ENCODE data around the gene ITPA. TPM values are rescaled to one million over a fixed set of nuclear protein-coding genes. Genes with fewer than 3 reads are reported as not detected.

The ITPA gene
- total and polyA plus RNA-seq, 2 of the 13 experiments (the other 11 are each of a cell fraction or from before 2014, with no cell fraction given): 60.1 to 103 TPM

DNA sequence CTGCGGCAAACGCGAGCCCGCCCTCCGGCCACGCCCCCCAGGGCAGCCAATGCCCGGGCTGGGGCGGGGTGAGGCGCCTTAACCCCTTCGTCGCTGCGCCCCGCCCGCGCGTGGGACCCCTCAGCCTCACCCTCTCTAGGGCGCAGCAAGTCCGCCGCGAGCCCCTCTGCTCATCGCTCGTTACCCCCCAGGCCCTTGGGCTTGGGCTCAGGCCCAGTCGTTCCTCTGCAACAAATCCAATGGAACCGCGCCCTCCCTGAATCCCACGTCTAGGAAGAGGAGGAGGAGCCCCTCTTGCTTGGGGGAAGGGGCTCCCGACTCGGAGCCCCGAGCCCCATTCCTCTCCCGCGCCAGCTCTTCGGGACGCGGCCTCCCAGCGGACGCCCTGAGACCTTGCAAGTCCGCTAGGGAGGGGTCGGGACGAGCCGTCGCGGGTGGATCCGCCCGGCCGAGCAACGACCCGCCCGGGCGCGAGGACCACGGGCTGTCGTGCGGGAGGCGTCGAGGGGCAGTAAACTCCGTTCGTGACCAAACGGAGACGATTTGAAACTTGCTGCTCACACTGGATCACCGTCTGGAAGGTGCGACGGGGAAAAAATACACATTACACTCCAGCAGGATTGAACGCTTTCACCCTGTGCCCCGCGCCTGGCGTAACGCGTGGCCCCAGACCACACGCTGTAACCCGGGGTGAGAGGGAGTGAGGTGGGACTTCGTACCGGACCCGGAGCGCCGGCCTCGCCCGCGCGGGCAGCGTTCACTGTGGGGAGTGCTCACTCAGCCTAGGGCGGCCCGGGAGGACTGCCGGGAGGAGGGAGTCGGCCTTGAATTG, 35.5 kb upstream of the ITPA start (continued):
- TF ChIP-seq SIX1 (CRISPR knock-in tag; IDR thresholded peaks at IDR 0.05; ENCODE audit: borderline replicate concordance) (no peak), ZKSCAN5 (CRISPR knock-in tag; IDR thresholded peaks at IDR 0.05) (peak; percentile 83), NFKBIZ (CRISPR knock-in tag; IDR thresholded peaks at IDR 0.05) (peak; percentile 76), ZNF691 (CRISPR knock-in tag; IDR thresholded peaks at IDR 0.05; ENCODE audit: borderline replicate concordance, low read depth) (peak; percentile 74; the same call in 1 of the 2 replicates), ZNF230 (CRISPR knock-in tag; IDR thresholded peaks at IDR 0.05) (peak; percentile 94), ATF1 (CRISPR knock-in tag; IDR thresholded peaks at IDR 0.05) (no peak), ZNF468 (CRISPR knock-in tag; IDR thresholded peaks at IDR 0.05) (peak; percentile 90; the same call in 1 of the 2 replicates), BCL6 (CRISPR knock-in tag; IDR thresholded peaks at IDR 0.05) (peak; percentile 50), TEAD3 (CRISPR knock-in tag; optimal IDR thresholded peaks at IDR 0.05; ENCODE audit: borderline replicate concordance) (peak; percentile 41), ATF7 (IDR thresholded peaks at IDR 0.05) (no peak), ATF7 (CRISPR knock-in tag; IDR thresholded peaks at IDR 0.05) (peak; percentile 75), ZNF350 (CRISPR knock-in tag; IDR thresholded peaks at IDR 0.05; ENCODE audit: borderline replicate concordance, low read depth) (peak; percentile 99), SP5 (CRISPR knock-in tag; IDR thresholded peaks at IDR 0.05; ENCODE audit: borderline replicate concordance, low read depth) (peak; percentile 66; the same call in 1 of the 2 replicates), NFIB (CRISPR knock-in tag; IDR thresholded peaks at IDR 0.05; ENCODE audit: borderline replicate concordance) (no peak), MAFF (IDR thresholded peaks at IDR 0.05; ENCODE audit: low read depth, low read length) (no peak), IKZF1 (IDR thresholded peaks at IDR 0.05) (no peak), YEATS4 (CRISPR knock-in tag; IDR thresholded peaks at IDR 0.05; ENCODE audit: borderline replicate concordance) (peak; percentile 96), MEIS2 (CRISPR knock-in tag; IDR thresholded peaks at IDR 0.05) (peak; percentile 79), RBM22 (optimal IDR thresholded peaks at IDR 0.05; ENCODE audit: low read length) (no peak)
- TF ChIP-seq, protein P1, sequence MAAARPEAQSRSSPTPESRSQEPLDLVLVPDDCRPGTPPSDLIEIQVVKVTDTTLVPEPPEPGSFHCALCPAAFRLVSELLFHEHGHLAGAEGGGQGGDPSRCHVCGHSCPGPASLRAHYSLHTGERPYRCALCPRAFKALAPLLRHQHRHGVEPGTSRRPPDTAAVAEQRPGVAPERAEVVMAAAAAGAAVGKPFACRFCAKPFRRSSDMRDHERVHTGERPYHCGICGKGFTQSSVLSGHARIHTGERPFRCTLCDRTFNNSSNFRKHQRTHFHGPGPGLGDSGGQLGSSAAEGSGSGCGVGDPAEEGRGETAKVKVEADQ (CRISPR knock-in tag; IDR thresholded peaks at IDR 0.05; ENCODE audit: borderline replicate concordance): peak; percentile 77
- TF ChIP-seq, protein P2, sequence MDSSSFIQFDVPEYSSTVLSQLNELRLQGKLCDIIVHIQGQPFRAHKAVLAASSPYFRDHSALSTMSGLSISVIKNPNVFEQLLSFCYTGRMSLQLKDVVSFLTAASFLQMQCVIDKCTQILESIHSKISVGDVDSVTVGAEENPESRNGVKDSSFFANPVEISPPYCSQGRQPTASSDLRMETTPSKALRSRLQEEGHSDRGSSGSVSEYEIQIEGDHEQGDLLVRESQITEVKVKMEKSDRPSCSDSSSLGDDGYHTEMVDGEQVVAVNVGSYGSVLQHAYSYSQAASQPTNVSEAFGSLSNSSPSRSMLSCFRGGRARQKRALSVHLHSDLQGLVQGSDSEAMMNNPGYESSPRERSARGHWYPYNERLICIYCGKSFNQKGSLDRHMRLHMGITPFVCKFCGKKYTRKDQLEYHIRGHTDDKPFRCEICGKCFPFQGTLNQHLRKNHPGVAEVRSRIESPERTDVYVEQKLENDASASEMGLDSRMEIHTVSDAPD (CRISPR knock-in tag; IDR thresholded peaks at IDR 0.05): peak; percentile 56
- TF ChIP-seq, protein P3, sequence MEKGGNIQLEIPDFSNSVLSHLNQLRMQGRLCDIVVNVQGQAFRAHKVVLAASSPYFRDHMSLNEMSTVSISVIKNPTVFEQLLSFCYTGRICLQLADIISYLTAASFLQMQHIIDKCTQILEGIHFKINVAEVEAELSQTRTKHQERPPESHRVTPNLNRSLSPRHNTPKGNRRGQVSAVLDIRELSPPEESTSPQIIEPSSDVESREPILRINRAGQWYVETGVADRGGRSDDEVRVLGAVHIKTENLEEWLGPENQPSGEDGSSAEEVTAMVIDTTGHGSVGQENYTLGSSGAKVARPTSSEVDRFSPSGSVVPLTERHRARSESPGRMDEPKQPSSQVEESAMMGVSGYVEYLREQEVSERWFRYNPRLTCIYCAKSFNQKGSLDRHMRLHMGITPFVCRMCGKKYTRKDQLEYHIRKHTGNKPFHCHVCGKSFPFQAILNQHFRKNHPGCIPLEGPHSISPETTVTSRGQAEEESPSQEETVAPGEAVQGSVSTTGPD (CRISPR knock-in tag; IDR thresholded peaks at IDR 0.05): no peak
- TF ChIP-seq, protein P4, sequence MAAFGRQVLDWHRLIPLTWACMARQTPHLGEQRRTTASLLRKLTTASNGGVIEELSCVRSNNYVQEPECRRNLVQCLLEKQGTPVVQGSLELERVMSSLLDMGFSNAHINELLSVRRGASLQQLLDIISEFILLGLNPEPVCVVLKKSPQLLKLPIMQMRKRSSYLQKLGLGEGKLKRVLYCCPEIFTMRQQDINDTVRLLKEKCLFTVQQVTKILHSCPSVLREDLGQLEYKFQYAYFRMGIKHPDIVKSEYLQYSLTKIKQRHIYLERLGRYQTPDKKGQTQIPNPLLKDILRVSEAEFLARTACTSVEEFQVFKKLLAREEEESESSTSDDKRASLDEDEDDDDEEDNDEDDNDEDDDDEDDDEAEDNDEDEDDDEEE (CRISPR knock-in tag; IDR thresholded peaks at IDR 0.05): peak; percentile 98
- TF ChIP-seq, protein P5, sequence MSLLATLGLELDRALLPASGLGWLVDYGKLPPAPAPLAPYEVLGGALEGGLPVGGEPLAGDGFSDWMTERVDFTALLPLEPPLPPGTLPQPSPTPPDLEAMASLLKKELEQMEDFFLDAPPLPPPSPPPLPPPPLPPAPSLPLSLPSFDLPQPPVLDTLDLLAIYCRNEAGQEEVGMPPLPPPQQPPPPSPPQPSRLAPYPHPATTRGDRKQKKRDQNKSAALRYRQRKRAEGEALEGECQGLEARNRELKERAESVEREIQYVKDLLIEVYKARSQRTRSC (CRISPR knock-in tag; IDR thresholded peaks at IDR 0.05; ENCODE audit: low read depth): peak; percentile 60; the same call in 1 of the 2 replicates

Measured in HepG2 (cell line).